Measurements from ENCODE around the gene SPN.
"Not testable (repeated sequence)": the region's sequence is repeated elsewhere in the genome, so short reads cannot be mapped to it uniquely, and the experiment has no call there.

DNA sequence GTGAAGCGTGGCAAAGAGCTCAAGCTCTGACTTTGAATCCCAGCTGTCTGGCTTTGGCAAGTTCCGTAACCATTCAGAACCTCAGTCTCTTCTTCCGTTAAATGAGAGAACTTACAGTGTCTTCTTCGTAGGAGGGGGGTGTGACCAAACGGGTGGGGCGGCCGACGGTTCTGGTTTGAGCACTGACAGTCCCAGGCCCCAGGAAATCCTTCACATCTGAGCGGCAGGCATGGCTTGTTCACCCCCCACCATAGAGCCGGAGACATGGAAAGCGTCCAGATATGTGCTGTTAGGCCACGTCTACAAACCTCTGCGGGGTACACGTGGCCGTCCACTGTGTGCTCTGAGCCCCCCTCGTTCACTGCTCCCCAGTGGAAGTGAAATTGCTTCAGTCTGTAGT is 27.1 kb upstream of the SPN start:
- TF ChIP-seq, protein P1, sequence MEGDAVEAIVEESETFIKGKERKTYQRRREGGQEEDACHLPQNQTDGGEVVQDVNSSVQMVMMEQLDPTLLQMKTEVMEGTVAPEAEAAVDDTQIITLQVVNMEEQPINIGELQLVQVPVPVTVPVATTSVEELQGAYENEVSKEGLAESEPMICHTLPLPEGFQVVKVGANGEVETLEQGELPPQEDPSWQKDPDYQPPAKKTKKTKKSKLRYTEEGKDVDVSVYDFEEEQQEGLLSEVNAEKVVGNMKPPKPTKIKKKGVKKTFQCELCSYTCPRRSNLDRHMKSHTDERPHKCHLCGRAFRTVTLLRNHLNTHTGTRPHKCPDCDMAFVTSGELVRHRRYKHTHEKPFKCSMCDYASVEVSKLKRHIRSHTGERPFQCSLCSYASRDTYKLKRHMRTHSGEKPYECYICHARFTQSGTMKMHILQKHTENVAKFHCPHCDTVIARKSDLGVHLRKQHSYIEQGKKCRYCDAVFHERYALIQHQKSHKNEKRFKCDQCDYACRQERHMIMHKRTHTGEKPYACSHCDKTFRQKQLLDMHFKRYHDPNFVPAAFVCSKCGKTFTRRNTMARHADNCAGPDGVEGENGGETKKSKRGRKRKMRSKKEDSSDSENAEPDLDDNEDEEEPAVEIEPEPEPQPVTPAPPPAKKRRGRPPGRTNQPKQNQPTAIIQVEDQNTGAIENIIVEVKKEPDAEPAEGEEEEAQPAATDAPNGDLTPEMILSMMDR (IDR thresholded peaks at IDR 0.05; ENCODE audit: low read depth, low read length): not testable (repeated sequence)
- not testable (repeated sequence) for TF ChIP-seq MAX (IDR thresholded peaks at IDR 0.05; ENCODE audit: low read depth, low read length)

Measured in NB4 (cell line).